H1 (cell line): ENCODE measurements around the gene SORBS1. TPM values are rescaled to one million over a fixed set of nuclear protein-coding genes. Genes with fewer than 3 reads are reported as not detected.

Experiments used
- CTCF ChIA-PET: fragments of 300-600 bp; sonication (Branson Sonifier 250); formaldehyde crosslinking; loops from one replicate; lab custom pipeline; 2021; ENCODE audit not compliant: partially characterized antibody; lab: Charles Lee
- POLR2A ChIA-PET: fragments of 300-600 bp; sonication (Branson Sonifier 250); formaldehyde crosslinking; loops from one replicate; lab custom pipeline; 2021; ENCODE audit warnings: inconsistent platforms; ENCODE audit not compliant: partially characterized antibody; lab: Charles Lee
- DNase-seq, 2 experiments: peaks; one replicate each; pipeline versions ENCODE4 v3.0.0 to v3.0.0-alpha.2; 2010 to 2022; ENCODE audit warnings: low spot score in 2 of 2, low read depth in 1 of 2, mixed read lengths in 1 of 2
- FAIRE-seq: peaks from 2 replicates; lab custom pipeline; 2011; peaks lifted over from hg19 to GRCh38; lab: Jason Lieb, UNC
- H2AFZ ChIP-seq: 2 replicates; pipeline ENCODE4 v1.8.1; 2012; ENCODE audit warnings: low read length, inconsistent platforms
- H2AK5ac ChIP-seq: 2 replicates; pipeline ENCODE4 v1.6.1; 2013; ENCODE audit warnings: low read depth, low read length
- H2BK120ac ChIP-seq: replicated peaks from 2 replicates; pipeline ENCODE3; 2013; ENCODE audit warnings: low read depth, low read length, inconsistent platforms
- H2BK12ac ChIP-seq: 2 replicates; pipeline ENCODE4 v1.6.1; 2013; ENCODE audit warnings: low read depth, low read length
- H2BK15ac ChIP-seq: 2 replicates; pipeline ENCODE4 v1.6.1; 2013; ENCODE audit warnings: low read length
- H2BK20ac ChIP-seq: 2 replicates; pipeline ENCODE4 v1.6.1; 2013; ENCODE audit warnings: low read length
- H2BK5ac ChIP-seq: 2 replicates; pipeline ENCODE4 v1.6.1; 2013; ENCODE audit warnings: low read depth, low read length
- H3K14ac ChIP-seq: 2 replicates; pipeline ENCODE4 v1.6.1; 2013; ENCODE audit warnings: inconsistent platforms; ENCODE audit not compliant: insufficient read length
- H3K18ac ChIP-seq: 2 replicates; pipeline ENCODE4 v1.6.1; 2013; ENCODE audit warnings: low read length; ENCODE audit errors: extremely low read depth
- H3K23ac ChIP-seq: 2 replicates; pipeline ENCODE4 v1.6.1; 2013; ENCODE audit warnings: inconsistent platforms; ENCODE audit not compliant: insufficient read length
- H3K23me2 ChIP-seq: 2 replicates; pipeline ENCODE4 v1.6.1; 2013; ENCODE audit warnings: low read depth, low read length
- H3K27ac ChIP-seq: 2 replicates; pipeline ENCODE4 v1.6.1; 2011; ENCODE audit warnings: low read depth, low read length, inconsistent platforms
- H3K27me3 ChIP-seq, 4 experiments: replicated peaks in 1 of 4; 1 replicate in 1 of 4; 2 replicates in 3 of 4; pipeline versions ENCODE4 v1.6.1 to v1.8.1; 2011 to 2013; ENCODE audit warnings: low read length in 3 of 4, mild to moderate bottlenecking in 3 of 4, inconsistent platforms in 2 of 4, mixed read lengths in 2 of 4, moderate library complexity in 1 of 4; ENCODE audit not compliant: control insufficient read depth in 3 of 4, insufficient read depth in 3 of 4; ENCODE audit errors: extremely low read depth in 1 of 4
- H3K36me3 ChIP-seq, 4 experiments: 2 replicates each; pipeline versions ENCODE4 v1.6.1 to v1.8.1; 2011 to 2013; ENCODE audit warnings: mild to moderate bottlenecking in 4 of 4, low read length in 3 of 4, moderate library complexity in 2 of 4, control low read depth in 1 of 4, inconsistent platforms in 1 of 4; ENCODE audit not compliant: insufficient read depth in 4 of 4, control insufficient read depth in 2 of 4
- H3K4ac ChIP-seq: replicated peaks from 2 replicates; pipeline ENCODE3; 2013; ENCODE audit warnings: low read length, low read depth, mixed read lengths, inconsistent platforms; ENCODE audit not compliant: insufficient read length
- H3K4me1 ChIP-seq, 4 experiments: replicated peaks in 1 of 4; 1 replicate in 1 of 4; 2 replicates in 3 of 4; pipeline versions ENCODE4 v1.6.1 to v1.8.1; 2011 to 2013; ENCODE audit warnings: low read length in 3 of 4, inconsistent platforms in 2 of 4, mixed read lengths in 1 of 4; ENCODE audit not compliant: insufficient read depth in 4 of 4, control insufficient read depth in 3 of 4
- H3K4me2 ChIP-seq, 2 experiments: 2 replicates each; pipeline versions ENCODE4 v1.6.1 to v1.8.1; 2011 to 2013; ENCODE audit warnings: low read depth in 2 of 2, low read length in 2 of 2, control low read depth in 1 of 2, inconsistent platforms in 1 of 2, mild to moderate bottlenecking in 1 of 2; ENCODE audit not compliant: insufficient read depth in 1 of 2
- H3K4me3 ChIP-seq, 4 experiments: fragments of 200-600, 300-600 bp in 1 of 4; sonication (generic), shearing (Covaris generic), sonication (Bioruptor Twin) in 1 of 4; 2 replicates each; pipeline versions ENCODE4 v1.5.1 to v1.8.1; 2011 to 2016; ENCODE audit warnings: low read length in 4 of 4, low read depth in 3 of 4, control low read depth in 2 of 4, inconsistent platforms in 2 of 4, mild to moderate bottlenecking in 2 of 4, mixed read lengths in 1 of 4, moderate library complexity in 1 of 4; ENCODE audit not compliant: insufficient read depth in 2 of 4; ENCODE audit errors: extremely low read depth in 1 of 4
- H3K56ac ChIP-seq: replicated peaks from 2 replicates; pipeline ENCODE3; 2013; ENCODE audit warnings: low read depth, mild to moderate bottlenecking, mixed read lengths, low read length, inconsistent platforms; ENCODE audit not compliant: insufficient read length
- H3K79me1 ChIP-seq: 2 replicates; pipeline ENCODE4 v1.6.1; 2013; ENCODE audit warnings: low read depth, low read length, control low read depth
- H3K79me2 ChIP-seq, 2 experiments: 2 replicates each; pipeline versions ENCODE4 v1.6.1 to v1.8.1; 2012 to 2013; ENCODE audit warnings: low read length in 2 of 2, mild to moderate bottlenecking in 2 of 2, inconsistent platforms in 1 of 2; ENCODE audit not compliant: insufficient read depth in 2 of 2, control insufficient read depth in 1 of 2
- H3K9ac ChIP-seq, 4 experiments: replicated peaks in 1 of 4; 1 replicate in 1 of 4; 2 replicates in 3 of 4; pipeline versions ENCODE4 v1.6.1 to v1.8.1; 2011 to 2013; ENCODE audit warnings: low read depth in 3 of 4, low read length in 3 of 4, control low read depth in 2 of 4, mild to moderate bottlenecking in 2 of 4, moderate library complexity in 2 of 4, inconsistent platforms in 1 of 4; ENCODE audit errors: extremely low read depth in 1 of 4
- H3K9me3 ChIP-seq, 2 experiments: 2 replicates each; pipeline versions ENCODE4 v1.6.1 to v1.8.1; 2012 to 2013; ENCODE audit warnings: mild to moderate bottlenecking in 2 of 2, moderate library complexity in 2 of 2, control low read depth in 1 of 2, inconsistent platforms in 1 of 2, low read depth in 1 of 2, low read length in 1 of 2, mixed read lengths in 1 of 2; ENCODE audit not compliant: insufficient read depth in 2 of 2
- H4K20me1 ChIP-seq, 2 experiments: replicated peaks in 1 of 2; 2 replicates each; pipeline versions ENCODE3 to v1.8.1; 2011 to 2013; ENCODE audit warnings: inconsistent platforms in 2 of 2, low read length in 2 of 2, mild to moderate bottlenecking in 1 of 2; ENCODE audit not compliant: insufficient read depth in 2 of 2, control insufficient read depth in 1 of 2
- H4K5ac ChIP-seq: 2 replicates; pipeline ENCODE4 v1.6.1; 2013; ENCODE audit warnings: low read length, low read depth, mixed read lengths, inconsistent platforms; ENCODE audit not compliant: insufficient read length
- H4K8ac ChIP-seq: 2 replicates; pipeline ENCODE4 v1.8.0; 2013; ENCODE audit warnings: mild to moderate bottlenecking, moderate library complexity, low read length, inconsistent platforms; ENCODE audit not compliant: insufficient read depth; ENCODE audit errors: extremely low read depth
- H4K91ac ChIP-seq: replicated peaks from 2 replicates; pipeline ENCODE3; 2013; ENCODE audit warnings: low read length, mixed read lengths, inconsistent platforms; ENCODE audit not compliant: insufficient read length
- ATF2 ChIP-seq: IDR thresholded peaks from 2 replicates; pipeline ENCODE4 v1.6.1; 2012; ENCODE audit warnings: low read length, inconsistent platforms
- FOSL1 ChIP-seq: IDR thresholded peaks from 2 replicates; pipeline ENCODE4 v1.6.1; 2011; ENCODE audit warnings: mild to moderate bottlenecking, low read depth, low read length, moderate library complexity; ENCODE audit not compliant: insufficient read depth
- KDM1A ChIP-seq: fragments of 200-600, 300-600 bp; sonication (generic); IDR thresholded peaks from 2 replicates; pipeline ENCODE4 v1.7.1; 2016; ENCODE audit warnings: mild to moderate bottlenecking, low read length, borderline replicate concordance
- MAFK ChIP-seq: IDR thresholded peaks from 2 replicates; pipeline ENCODE4 v1.6.1; 2012; ENCODE audit warnings: low read depth, mild to moderate bottlenecking, improper control_type of control experiment, low read length
- TAF1 ChIP-seq: IDR thresholded peaks from 2 replicates; pipeline ENCODE4 v1.6.1; 2011; ENCODE audit warnings: mild to moderate bottlenecking, low read depth, low read length
- TAF7 ChIP-seq: optimal IDR thresholded peaks from 2 replicates; pipeline ENCODE3; 2011; ENCODE audit warnings: low read depth, mild to moderate bottlenecking, inconsistent platforms, low read length, moderate library complexity, borderline replicate concordance
- TEAD4 ChIP-seq: IDR thresholded peaks from 2 replicates; pipeline ENCODE4 v1.6.1; 2012; ENCODE audit warnings: low read depth, low read length, inconsistent platforms, mixed read lengths
- ZNF274 ChIP-seq: IDR thresholded peaks from 2 replicates; pipeline ENCODE4 v1.7.0; 2012; ENCODE audit warnings: low read length, borderline replicate concordance; ENCODE audit errors: extremely low read depth
- WGBS, 2 experiments: shearing (Covaris generic) in 1 of 2; methylation state at CpG; one replicate each; pipeline versions ENCODE4 v1.1.6 to v1.1.7; 2013 to 2015; ENCODE audit warnings: low lambda C conversion rate in 2 of 2, mixed read lengths in 2 of 2, inconsistent platforms in 1 of 2, low coverage in 1 of 2, missing lambda C conversion rate in 1 of 2; ENCODE audit not compliant: insufficient replicate concordance in 2 of 2, insufficient coverage in 1 of 2, insufficient read length in 1 of 2; ENCODE audit errors: extremely low coverage in 1 of 2, missing lambda C conversion rate in 1 of 2; 5-methylcytosine and 5-hydroxymethylcytosine counted together
- polyA plus RNA-seq, 7 experiments: library from polyadenylated mRNA; depleted of rRNA in 3 of 7; stranded (reverse) in 5 of 7; unstranded in 2 of 7; fragments of >200 nt in 5 of 7; fragments of 200-250 nt in 2 of 7; gene quantifications; 1 replicate in 5 of 7; 2 replicates in 1 of 7; 4 replicates in 1 of 7; pipeline versions ENCODE4 v1.2.1 to v1.2.3, GENCODE V29; 2011 to 2013; ENCODE audit warnings: missing spikeins in 2 of 7, mixed read lengths in 2 of 7
- total RNA-seq: library from RNA; stranded (reverse); fragmentation: NEBNext Ultra II Directional; extraction: Animal tissue kit (Norgen Biotek cat#: 25700); gene quantifications from 2 replicates; pipeline ENCODE4 v1.2.1, GENCODE V29; 2021

The SORBS1 gene
- total and polyA plus RNA-seq, 2 of the 8 experiments (the other 6 are each of a cell fraction or from before 2014, with no cell fraction given) = 16.0 to 35.0 TPM

DNA sequence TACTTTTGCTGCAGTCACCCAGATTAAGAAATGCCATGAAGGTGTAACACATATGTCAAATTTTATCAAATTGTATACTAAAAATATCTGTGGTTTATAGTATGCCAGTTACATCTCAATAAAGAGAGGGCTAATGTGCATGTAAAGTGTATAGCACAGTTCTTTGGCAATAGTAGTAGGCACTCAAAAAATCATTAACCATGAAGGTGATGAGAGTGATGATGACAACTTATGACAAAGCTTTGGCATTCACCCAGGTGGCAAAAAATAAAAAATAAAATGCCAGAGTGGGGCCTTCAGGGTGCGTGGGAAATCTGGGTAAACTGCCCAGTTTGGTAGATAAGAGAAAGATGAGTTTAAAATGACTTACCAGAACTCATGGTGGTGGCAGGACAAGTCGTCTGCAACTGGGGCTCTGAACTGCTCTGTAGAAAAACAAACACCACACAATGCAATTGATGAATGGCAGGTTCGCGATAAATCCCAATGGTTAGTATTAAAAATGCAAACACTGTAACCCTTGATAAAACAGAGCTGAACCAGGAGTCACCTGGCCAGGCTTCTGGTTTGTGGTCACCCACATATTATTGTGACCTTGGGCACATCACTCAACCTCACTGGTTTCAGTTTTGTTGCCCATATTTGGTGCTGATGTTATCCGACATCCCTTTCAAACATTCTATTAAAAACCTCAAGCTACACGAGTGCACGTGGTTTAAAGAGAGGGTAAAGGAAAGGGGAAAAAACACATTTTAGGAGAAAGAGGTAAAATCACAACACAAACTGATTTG lies 120.2 kb downstream of the SORBS1 start:
- no peak overlapping the region for H2AFZ ChIP-seq
- no peak for DNase-seq
- no peaks in the 10 kb centered on the region for H3K27me3 ChIP-seq
- H4K91ac ChIP-seq = no peak overlapping the region
- CTCF ChIA-PET = interaction anchor here (0.6 to 20.8 kb wide), 8 partner anchors 10 to 159 kb away, joined by 3 to 284 read pairs (median 8); no protein-coding TSS in a partner anchor
- H4K20me1 ChIP-seq = no peaks in the 10 kb centered on the region
- no peak overlapping the region for H2AK5ac ChIP-seq
- no peak overlapping the region for H2BK15ac ChIP-seq
- H3K4me3 ChIP-seq = no peak overlapping the region
- TF ChIP-seq KDM1A (no peak), ZNF274 (no peak), MAFK (no peak), FOSL1 (no peak), TAF1 (no peak), TEAD4 (no peak), TAF7 (no peak), ATF2 (no peak)
- no peak overlapping the region for H2BK5ac ChIP-seq
- H4K5ac ChIP-seq = no peak overlapping the region
- no peak overlapping the region for H3K56ac ChIP-seq
- H3K79me1 ChIP-seq = no peaks in the 10 kb centered on the region
- no peak overlapping the region for H2BK12ac ChIP-seq
- no peaks in the 10 kb centered on the region for H3K23me2 ChIP-seq
- no peak overlapping the region for H3K14ac ChIP-seq
- H3K9ac ChIP-seq = no peak overlapping the region
- H3K23ac ChIP-seq = no peak overlapping the region
- 95% methylated on average over 7 of the region's 7 CpGs; no CpG with 5 or more reads in 1 of the 2 experiments for WGBS, 2 experiments
- H4K8ac ChIP-seq = no peak overlapping the region
- H3K79me2 ChIP-seq = peaks cover 0 to 6% of the 10 kb centered on the region in 2 experiments; a peak in 1 of 4 replicates
- H2BK120ac ChIP-seq = no peak overlapping the region
- H3K4ac ChIP-seq = no peak overlapping the region
- no peak overlapping the region for H3K18ac ChIP-seq
- H3K36me3 ChIP-seq = peaks cover 0 to 5% (median 0%) of the 10 kb centered on the region in 4 experiments; a peak in 2 of 8 replicates
- peak; percentile 28 for FAIRE-seq
- H3K27ac ChIP-seq = no peak overlapping the region; the same call in 1 of the 2 replicates
- POLR2A ChIA-PET = no interaction called here
- peaks cover 0 to 5% (median 0%) of the 10 kb centered on the region in 4 experiments; a peak in 1 of 7 replicates for H3K4me1 ChIP-seq
- no peak overlapping the region for H3K4me2 ChIP-seq
- H3K9me3 ChIP-seq = no peaks in the 10 kb centered on the region
- no peak overlapping the region for H2BK20ac ChIP-seq
